HG03460 (cell line): ENCODE measurements around the gene NUP54.

ENCODE experiments used
- ATAC-seq: cut with Tn5 transposase; IDR thresholded peaks from one replicate; pipeline ENCODE4 v1.9.1; 2021; ENCODE audit not compliant: unreplicated experiment

The NUP54 gene

GRCh38 chr4:76147454-76148141 is 599 bp downstream of the NUP54 start:
- peak; percentile 36 for ATAC-seq

- ATAC-seq = no peak
Observed at GRCh38 chr4:76144546-76144945, 3.7 kb downstream of the NUP54 start.

- no peak for ATAC-seq
Observed at GRCh38 chr4:76141241-76141640, 7.0 kb downstream of the NUP54 start.

- ATAC-seq = no peak
Observed at GRCh38 chr4:76127754-76128153, 20.4 kb downstream of the NUP54 start.

GRCh38 chr4:76125816-76126215 is 22.4 kb downstream of the NUP54 start:
- ATAC-seq = no peak

GRCh38 chr4:76120199-76120598 is 28.0 kb downstream of the NUP54 start:
- ATAC-seq = no peak

GRCh38 chr4:76117536-76117935 is 30.7 kb downstream of the NUP54 start:
- ATAC-seq = no peak

GRCh38 chr4:76116821-76117220 is 31.4 kb downstream of the NUP54 start:
- ATAC-seq = no peak

- ATAC-seq = no peak
Observed at GRCh38 chr4:76108467-76109181, 39.6 kb downstream of the NUP54 start.

- ATAC-seq = no peak
Observed at GRCh38 chr4:76106442-76106841, 41.8 kb downstream of the NUP54 start.

- no peak for ATAC-seq
Observed at GRCh38 chr4:76105652-76106051, 42.5 kb downstream of the NUP54 start.

GRCh38 chr4:76096076-76096475 is 52.1 kb downstream of the NUP54 start:
- no peak for ATAC-seq

- no peak for ATAC-seq
Observed at GRCh38 chr4:76095568-76095967, 52.6 kb downstream of the NUP54 start.

- ATAC-seq = no peak
Observed at GRCh38 chr4:76091052-76091451, 57.1 kb downstream of the NUP54 start.

- ATAC-seq = no peak
Observed at GRCh38 chr4:76090241-76090691, 57.9 kb downstream of the NUP54 start.

- no peak for ATAC-seq
Observed at GRCh38 chr4:76088719-76089118, 59.5 kb downstream of the NUP54 start.

GRCh38 chr4:76087007-76087769 is 61.0 kb downstream of the NUP54 start:
- ATAC-seq = no peak

- no peak for ATAC-seq
Observed at GRCh38 chr4:76084542-76084941, 63.7 kb downstream of the NUP54 start.

- ATAC-seq = no peak
Observed at GRCh38 chr4:76083386-76083988, 64.7 kb downstream of the NUP54 start.

- ATAC-seq = no peak
Observed at GRCh38 chr4:76078033-76078613, 70.1 kb downstream of the NUP54 start.

- ATAC-seq = no peak
Observed at GRCh38 chr4:76074993-76075600, 73.1 kb downstream of the NUP54 start.
